Activated naive CD4-positive, alpha-beta T cell treated with Interleukin-2 at 50 U/mL for 16 hours (primary cell): ENCODE results near the gene WDR90.

Source experiments
- DNase-seq: peaks from one replicate; pipeline ENCODE4 v3.0.0-alpha.2; 2020

Gene WDR90

GRCh38 chr16:710500-711075 is 61.4 kb downstream of the WDR90 start:
- no peak for DNase-seq

DNA sequence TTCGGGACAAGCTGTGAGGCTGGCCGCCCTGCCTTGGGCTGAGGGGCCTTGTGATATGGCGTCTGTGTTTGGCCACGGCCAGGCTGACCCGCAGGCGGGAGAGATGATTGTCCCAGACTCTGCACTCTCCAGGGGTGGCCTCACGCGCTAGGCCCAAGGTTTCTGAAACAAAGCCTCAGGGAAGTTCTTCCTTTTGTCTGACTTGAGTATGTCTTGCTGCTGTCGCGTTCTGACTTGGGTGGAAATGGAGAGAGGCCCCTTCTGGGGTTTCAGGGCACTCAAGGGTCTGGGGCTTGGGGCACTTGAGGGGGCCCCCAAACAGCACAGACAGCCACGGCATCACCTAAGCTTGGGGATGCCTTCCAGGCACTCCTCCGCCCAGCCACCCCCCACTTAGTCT is 61.9 kb downstream of the WDR90 start:
- no peak for DNase-seq

- peak; percentile 82 for DNase-seq
Measured at GRCh38 chr16:711548-712320, 62.6 kb downstream of the WDR90 start.

DNA sequence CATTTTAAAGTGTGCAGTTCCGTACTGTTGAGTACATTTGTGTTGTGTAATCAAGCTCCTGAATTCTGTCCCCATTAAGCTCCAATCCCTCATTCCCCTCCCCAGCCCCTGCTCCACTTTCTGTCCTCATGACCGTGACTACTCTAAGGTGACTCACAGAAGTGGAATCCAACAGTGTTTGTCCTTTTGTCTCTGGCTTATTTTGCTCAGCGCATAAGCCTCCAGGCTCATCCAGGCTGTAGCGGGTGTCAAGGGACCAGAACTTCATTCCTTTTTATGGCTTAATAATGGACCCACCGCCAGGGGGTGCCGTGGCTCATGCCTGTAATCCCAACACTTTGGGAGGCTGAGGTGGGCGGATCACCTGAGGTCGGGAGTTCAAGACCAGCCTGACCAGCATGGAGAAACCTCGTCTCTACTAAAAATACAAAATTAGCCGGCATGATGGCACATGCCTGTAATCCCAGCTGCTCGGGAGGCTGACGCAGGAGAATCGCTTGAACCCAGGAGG is 63.6 kb downstream of the WDR90 start:
- peak; percentile 50 for DNase-seq

DNA sequence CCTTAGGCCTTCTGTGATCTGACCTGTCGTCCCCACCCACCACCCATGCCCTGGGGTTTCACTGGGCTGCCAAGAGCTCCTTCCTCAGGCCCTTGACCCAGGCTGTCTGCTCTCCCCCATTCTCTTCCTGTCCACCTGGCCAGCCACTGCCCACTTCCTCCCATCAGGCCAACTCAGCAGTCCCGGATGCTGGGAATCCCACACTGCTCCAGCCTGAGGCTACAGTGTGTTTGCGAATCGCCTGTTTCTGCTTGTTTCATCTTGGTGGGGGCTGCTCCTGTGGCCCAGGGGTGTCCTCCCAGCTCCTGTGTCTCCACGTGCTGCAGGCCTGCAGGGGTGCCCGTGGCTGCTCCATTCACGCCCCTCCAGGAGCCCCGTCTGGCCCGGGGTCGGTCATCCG is 64.9 kb downstream of the WDR90 start:
- no peak for DNase-seq

GRCh38 chr16:714558-715476 is 65.7 kb downstream of the WDR90 start, which contains the start of gene METRN:
Gene METRN (plus strand): TSS chr16:715118. CDS start chr16:715290, 172 bp downstream.
- DNase-seq, result peak; percentile 90

- DNase-seq, result no peak
Measured at GRCh38 chr16:715477-716199, 66.5 kb downstream of the WDR90 start.

- DNase-seq, result no peak
Measured at GRCh38 chr16:716200-716568, 67.0 kb downstream of the WDR90 start.

DNA sequence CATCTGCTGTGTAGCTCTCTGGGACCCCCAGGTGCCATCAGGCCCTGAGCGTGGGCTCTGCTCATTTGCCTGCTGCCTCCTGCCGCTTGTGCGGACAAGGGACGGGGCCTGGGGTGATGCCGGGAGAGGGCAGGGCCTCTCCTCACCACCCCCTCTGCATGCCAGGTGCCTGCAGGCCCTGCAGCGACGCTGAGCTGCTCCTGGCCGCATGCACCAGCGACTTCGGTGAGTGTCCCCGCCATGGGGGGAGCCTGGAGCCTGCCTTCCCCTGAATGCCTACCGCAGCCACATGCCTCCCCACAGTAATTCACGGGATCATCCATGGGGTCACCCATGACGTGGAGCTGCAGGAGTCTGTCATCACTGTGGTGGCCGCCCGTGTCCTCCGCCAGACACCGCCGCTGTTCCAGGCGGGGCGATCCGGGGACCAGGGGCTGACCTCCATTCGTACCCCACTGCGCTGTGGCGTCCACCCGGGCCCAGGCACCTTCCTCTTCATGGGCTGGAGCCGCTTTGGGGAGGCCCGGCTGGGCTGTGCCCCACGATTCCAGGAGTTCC is 67.7 kb downstream of the WDR90 start:
- no peak for DNase-seq
